Fibroblast of lung (primary cell): ENCODE data around the gene SMOC2. TPM values are rescaled to one million over a fixed set of nuclear protein-coding genes. Genes with fewer than 3 reads are reported as not detected.

ENCODE experiments used
- DNase-seq, 2 donors: peaks; one replicate each; pipeline versions ENCODE4 v3.0.0 to v3.0.0-alpha.2; 2010; ENCODE audit warnings: low read depth in 2 of 2
- H2AFZ ChIP-seq: 2 replicates; pipeline ENCODE4 v1.5.1; 2012; ENCODE audit warnings: low read length, control low read depth, inconsistent platforms
- H3K27ac ChIP-seq: 2 replicates; pipeline ENCODE4 v1.5.1; 2011; ENCODE audit warnings: low read length, control low read depth; ENCODE audit not compliant: insufficient read depth
- H3K27me3 ChIP-seq: 2 replicates; pipeline ENCODE4 v1.5.1; 2011; ENCODE audit warnings: mild to moderate bottlenecking, low read length; ENCODE audit not compliant: control insufficient read depth, insufficient read depth
- H3K36me3 ChIP-seq: 2 replicates; pipeline ENCODE4 v1.5.1; 2011; ENCODE audit warnings: low read length; ENCODE audit not compliant: control insufficient read depth, insufficient read depth
- H3K4me1 ChIP-seq: 2 replicates; pipeline ENCODE4 v1.5.1; 2011; ENCODE audit warnings: low read length; ENCODE audit not compliant: control insufficient read depth, insufficient read depth; ENCODE audit errors: extremely low read depth
- H3K4me2 ChIP-seq: 2 replicates; pipeline ENCODE4 v1.5.1; 2011; ENCODE audit warnings: low read length, control low read depth; ENCODE audit not compliant: insufficient read depth; ENCODE audit errors: extremely low read depth
- H3K4me3 ChIP-seq, 4 experiments: fragments of 200-600 bp in 1 of 4; sonication (generic) in 1 of 4; replicated peaks in 1 of 4; 2 replicates each; pipeline ENCODE4 v1.5.1; 2011 to 2016; ENCODE audit warnings: low read length in 4 of 4, low read depth in 3 of 4, mild to moderate bottlenecking in 3 of 4, control low read depth in 2 of 4, inconsistent platforms in 1 of 4, mixed read lengths in 1 of 4; ENCODE audit not compliant: insufficient read depth in 1 of 4; ENCODE audit errors: control extremely low read depth in 1 of 4
- H3K79me2 ChIP-seq: 2 replicates; pipeline ENCODE4 v1.5.1; 2012; ENCODE audit warnings: mild to moderate bottlenecking, low read length, inconsistent platforms; ENCODE audit not compliant: control insufficient read depth, insufficient read depth
- H3K9ac ChIP-seq: 2 replicates; pipeline ENCODE4 v1.5.1; 2011; ENCODE audit warnings: mild to moderate bottlenecking, low read length, control low read depth; ENCODE audit not compliant: insufficient read depth
- H3K9me3 ChIP-seq: 2 replicates; pipeline ENCODE4 v1.5.1; 2012; ENCODE audit warnings: low read depth, low read length; ENCODE audit not compliant: control insufficient read depth, insufficient read depth
- H4K20me1 ChIP-seq: 2 replicates; pipeline ENCODE4 v1.5.1; 2011; ENCODE audit warnings: low read length; ENCODE audit not compliant: control insufficient read depth, insufficient read depth; ENCODE audit errors: extremely low read depth
- EZH2 ChIP-seq: IDR thresholded peaks from 2 replicates; pipeline ENCODE4 v1.5.1; 2012; ENCODE audit warnings: low read length, control low read depth, mild to moderate bottlenecking; ENCODE audit errors: missing control alignments
- polyA plus RNA-seq, 2 donors: library from polyadenylated mRNA; depleted of rRNA in 1 of 2; stranded (reverse) in 1 of 2; unstranded in 1 of 2; fragments of >200 nt; gene quantifications; 2 replicates each; pipeline ENCODE4 v1.2.1, GENCODE V29; 2011 to 2012; ENCODE audit warnings: missing spikeins in 1 of 2
- total RNA-seq: library from RNA; depleted of rRNA; stranded (reverse); fragments of >200 nt; gene quantifications from 2 replicates; pipeline ENCODE4 v1.2.1, GENCODE V29; 2014
- TF ChIP-seq, protein P1 (sequence below), 2 donors: IDR thresholded peaks in 1 of 2; conservative IDR thresholded peaks in 1 of 2; 1 replicate in 1 of 2; 2 replicates in 1 of 2; pipeline ENCODE4 v1.5.1; 2011 to 2012; ENCODE audit warnings: low read length in 2 of 2, control low read depth in 1 of 2, inconsistent platforms in 1 of 2, low read depth in 1 of 2, mild to moderate bottlenecking in 1 of 2

SMOC2 gene
- total and polyA plus RNA-seq, 2 donors (not counting 1 experiment from before 2014, with no cell fraction given) = not detected

DNA sequence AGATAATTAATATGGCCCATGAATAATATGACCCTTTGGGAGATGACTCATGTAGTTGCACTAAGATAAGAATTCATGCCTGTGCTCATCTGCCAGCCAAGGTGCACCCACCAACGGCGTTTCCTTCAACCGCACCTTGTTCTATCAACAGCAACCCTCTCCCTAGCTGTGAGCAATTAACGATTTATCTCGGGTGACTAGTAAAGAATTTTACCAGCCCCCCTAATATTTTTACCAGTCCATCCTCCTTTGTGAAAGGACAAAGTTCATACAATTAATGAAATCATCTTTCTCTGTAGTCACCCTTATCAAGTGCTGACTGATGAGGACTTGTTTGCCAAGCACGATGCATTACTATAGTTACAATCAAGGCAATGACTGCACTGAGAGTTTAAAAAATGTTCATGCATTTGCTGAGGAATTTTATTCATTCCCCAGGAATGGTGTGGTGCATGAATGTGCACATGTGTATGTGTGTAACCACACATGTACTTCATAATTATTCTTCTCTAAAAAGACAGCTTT is 118.7 kb downstream of the SMOC2 start:
- DNase-seq = no peak
- H3K9me3 ChIP-seq = no peaks in the 10 kb centered on the region

DNA sequence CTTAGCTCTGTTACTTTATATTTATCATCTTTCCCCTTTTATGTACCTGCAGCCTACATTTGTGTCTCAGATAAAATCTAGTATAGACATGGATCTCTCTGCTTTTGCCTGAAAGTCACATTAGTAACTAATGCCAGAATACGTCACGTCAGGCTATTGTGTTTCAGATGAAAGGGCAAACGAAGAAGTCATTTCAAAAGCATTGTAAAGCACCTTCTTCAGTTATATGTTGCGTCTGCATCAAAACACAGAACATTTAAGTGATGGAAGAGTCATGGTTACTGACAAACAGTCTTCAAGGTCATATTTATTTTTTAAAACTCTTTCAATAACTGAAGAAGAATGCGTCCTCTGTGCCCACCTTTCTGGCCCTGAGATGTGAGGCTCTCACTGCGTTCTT is 119.1 kb downstream of the SMOC2 start:
- H3K4me2 ChIP-seq = no peak overlapping the region
- H3K9ac ChIP-seq = no peak overlapping the region
- H3K4me3 ChIP-seq = no peak overlapping the region
- TF ChIP-seq EZH2 = no peak
- TF ChIP-seq, protein P1, sequence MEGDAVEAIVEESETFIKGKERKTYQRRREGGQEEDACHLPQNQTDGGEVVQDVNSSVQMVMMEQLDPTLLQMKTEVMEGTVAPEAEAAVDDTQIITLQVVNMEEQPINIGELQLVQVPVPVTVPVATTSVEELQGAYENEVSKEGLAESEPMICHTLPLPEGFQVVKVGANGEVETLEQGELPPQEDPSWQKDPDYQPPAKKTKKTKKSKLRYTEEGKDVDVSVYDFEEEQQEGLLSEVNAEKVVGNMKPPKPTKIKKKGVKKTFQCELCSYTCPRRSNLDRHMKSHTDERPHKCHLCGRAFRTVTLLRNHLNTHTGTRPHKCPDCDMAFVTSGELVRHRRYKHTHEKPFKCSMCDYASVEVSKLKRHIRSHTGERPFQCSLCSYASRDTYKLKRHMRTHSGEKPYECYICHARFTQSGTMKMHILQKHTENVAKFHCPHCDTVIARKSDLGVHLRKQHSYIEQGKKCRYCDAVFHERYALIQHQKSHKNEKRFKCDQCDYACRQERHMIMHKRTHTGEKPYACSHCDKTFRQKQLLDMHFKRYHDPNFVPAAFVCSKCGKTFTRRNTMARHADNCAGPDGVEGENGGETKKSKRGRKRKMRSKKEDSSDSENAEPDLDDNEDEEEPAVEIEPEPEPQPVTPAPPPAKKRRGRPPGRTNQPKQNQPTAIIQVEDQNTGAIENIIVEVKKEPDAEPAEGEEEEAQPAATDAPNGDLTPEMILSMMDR (conservative IDR thresholded peaks at IDR 0.05 in 1 of 2, IDR thresholded peaks at IDR 0.05 in 1 of 2; ENCODE audit: low read depth in 1 of 2, low read length in 2 of 2) = no peak
- no peak overlapping the region for H2AFZ ChIP-seq
- H3K27me3 ChIP-seq = no peaks in the 10 kb centered on the region
- DNase-seq = no peak
- H3K27ac ChIP-seq = no peak overlapping the region
- H3K4me1 ChIP-seq = no peaks in the 10 kb centered on the region
- no peaks in the 10 kb centered on the region for H3K36me3 ChIP-seq
- H3K79me2 ChIP-seq = no peaks in the 10 kb centered on the region
- H3K9me3 ChIP-seq = no peaks in the 10 kb centered on the region
- H4K20me1 ChIP-seq = no peaks in the 10 kb centered on the region

More for the DNA sequence above, 118.7 kb downstream of the SMOC2 start:
- Histone ChIP-seq H2AFZ (no peak overlapping the region), H3K27ac (no peak overlapping the region), H3K9ac (no peak overlapping the region), H3K27me3 (no peaks in the 10 kb centered on the region), H4K20me1 (no peaks in the 10 kb centered on the region), H3K4me3 (no peak overlapping the region), H3K4me1 (no peaks in the 10 kb centered on the region), H3K36me3 (no peaks in the 10 kb centered on the region), H3K4me2 (no peak overlapping the region), H3K79me2 (no peaks in the 10 kb centered on the region)
- no peak for TF ChIP-seq EZH2
- TF ChIP-seq, protein P1 (conservative IDR thresholded peaks at IDR 0.05 in 1 of 2, IDR thresholded peaks at IDR 0.05 in 1 of 2; ENCODE audit: low read depth in 1 of 2, low read length in 2 of 2) = no peak

DNA sequence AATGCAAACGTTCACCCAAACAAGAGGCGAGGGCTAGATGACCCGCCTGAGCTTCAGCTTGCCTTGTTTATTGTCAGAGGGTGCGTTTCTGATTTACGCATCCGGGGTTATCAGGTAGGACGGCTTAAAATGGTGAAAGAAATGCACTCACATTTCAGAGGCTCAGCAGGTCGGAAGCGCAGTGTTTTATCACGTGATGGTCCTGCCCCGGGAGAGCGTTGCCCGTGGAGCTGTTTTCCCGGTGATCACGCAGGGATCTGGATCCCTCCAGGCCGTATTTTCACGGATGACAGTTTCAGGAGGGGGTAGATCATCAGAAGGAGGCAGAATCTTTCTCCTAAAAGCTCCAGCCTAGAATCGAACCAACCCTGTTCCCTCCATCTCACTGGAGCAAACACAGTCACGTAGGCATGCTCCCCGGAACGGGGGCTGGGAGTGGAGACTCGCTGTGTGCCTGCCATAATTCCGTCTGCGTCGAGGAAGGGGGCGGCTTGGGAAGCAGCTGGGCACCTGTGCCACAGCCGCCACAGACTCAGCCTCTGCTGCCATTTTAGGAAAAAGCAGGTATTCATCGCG is 121.7 kb downstream of the SMOC2 start:
- no peaks in the 10 kb centered on the region for H4K20me1 ChIP-seq
- no peak overlapping the region for H2AFZ ChIP-seq
- no peaks in the 10 kb centered on the region for H3K4me1 ChIP-seq
- H3K9ac ChIP-seq = no peak overlapping the region
- no peaks in the 10 kb centered on the region for H3K79me2 ChIP-seq
- H3K4me3 ChIP-seq = no peak overlapping the region
- H3K9me3 ChIP-seq = no peaks in the 10 kb centered on the region
- DNase-seq = no peak
- H3K36me3 ChIP-seq = no peaks in the 10 kb centered on the region
- H3K27ac ChIP-seq = no peak overlapping the region
- TF ChIP-seq, protein P1 (conservative IDR thresholded peaks at IDR 0.05 in 1 of 2, IDR thresholded peaks at IDR 0.05 in 1 of 2; ENCODE audit: low read depth in 1 of 2, low read length in 2 of 2) = no peak
- TF ChIP-seq EZH2 = no peak
- no peak overlapping the region for H3K4me2 ChIP-seq
- H3K27me3 ChIP-seq = no peaks in the 10 kb centered on the region
